Stimulated activated naive B cell treated with anti-CD40 and anti-IgM and Interleukin-4, amounts not matched to agents 10 μg/mL and 1 μg/mL and 100 μg/mL, for 72 hours (primary cell): ENCODE data around the gene AGPAT1.

ENCODE experiments used
- ATAC-seq, 2 donors: fragments of 150-1000 bp; cut with Tn5 transposase; replicated peaks; 2 replicates each; pipeline ENCODE4 v1.10.0; 2021; ENCODE audit warnings: moderate library complexity in 1 of 2
- DNase-seq: peaks from one replicate; pipeline ENCODE4 v3.0.0; 2021
- H3K27ac Mint-ChIP-seq: one replicate; pipeline ENCODE4 v1.8.0; 2022; ENCODE audit warnings: mild to moderate bottlenecking, mixed read lengths
- H3K27me3 Mint-ChIP-seq, 2 donors: one replicate each; pipeline ENCODE4 v1.8.0; 2022; ENCODE audit warnings: mixed read lengths in 2 of 2
- H3K36me3 Mint-ChIP-seq, 2 donors: one replicate each; pipeline ENCODE4 v1.8.0; 2022; ENCODE audit warnings: mixed read lengths in 2 of 2, mild to moderate bottlenecking in 1 of 2
- H3K4me1 Mint-ChIP-seq, 2 donors: one replicate each; pipeline ENCODE4 v1.8.0; 2022; ENCODE audit warnings: mixed read lengths in 2 of 2, mild to moderate bottlenecking in 1 of 2
- H3K4me3 Mint-ChIP-seq, 2 donors: one replicate each; pipeline ENCODE4 v1.8.0; 2022; ENCODE audit warnings: mild to moderate bottlenecking in 2 of 2, mixed read lengths in 2 of 2, moderate library complexity in 1 of 2
- H3K9me3 Mint-ChIP-seq, 2 donors: one replicate each; pipeline ENCODE4 v1.8.0; 2022; ENCODE audit warnings: mixed read lengths in 2 of 2, mild to moderate bottlenecking in 1 of 2

The AGPAT1 gene

DNA sequence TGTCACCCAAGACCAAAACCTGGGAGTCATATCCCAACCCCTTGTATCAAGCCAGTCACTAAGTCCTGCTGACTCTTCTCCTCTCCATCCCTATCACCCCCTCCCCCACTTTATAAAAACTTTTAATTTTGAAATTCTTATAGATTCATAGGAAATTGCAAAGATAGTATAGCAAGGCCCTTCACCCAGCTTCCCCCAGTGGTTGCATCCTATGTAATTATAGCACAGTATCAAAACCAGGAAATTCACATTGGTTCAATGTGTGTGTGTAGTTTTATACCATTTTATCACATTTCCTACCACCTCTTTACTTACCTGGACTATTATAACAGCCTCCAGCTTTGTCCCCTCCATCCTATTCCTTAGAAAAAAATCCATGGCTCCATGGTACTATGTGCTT lies 17.8 kb downstream of the AGPAT1 start:
- peaks cover 19 to 27% of the 10 kb centered on the region in 2 donors for H3K4me1 Mint-ChIP-seq
- H3K9me3 Mint-ChIP-seq, result no peaks in the 10 kb centered on the region
- no peak overlapping the region for H3K4me3 Mint-ChIP-seq
- DNase-seq (no peak), ATAC-seq (no peak)
- H3K27me3 Mint-ChIP-seq, result peaks cover 3 to 15% of the 10 kb centered on the region in 2 donors
- H3K36me3 Mint-ChIP-seq, result peaks cover 14 to 30% of the 10 kb centered on the region in 2 donors
- no peak overlapping the region for H3K27ac Mint-ChIP-seq

DNA sequence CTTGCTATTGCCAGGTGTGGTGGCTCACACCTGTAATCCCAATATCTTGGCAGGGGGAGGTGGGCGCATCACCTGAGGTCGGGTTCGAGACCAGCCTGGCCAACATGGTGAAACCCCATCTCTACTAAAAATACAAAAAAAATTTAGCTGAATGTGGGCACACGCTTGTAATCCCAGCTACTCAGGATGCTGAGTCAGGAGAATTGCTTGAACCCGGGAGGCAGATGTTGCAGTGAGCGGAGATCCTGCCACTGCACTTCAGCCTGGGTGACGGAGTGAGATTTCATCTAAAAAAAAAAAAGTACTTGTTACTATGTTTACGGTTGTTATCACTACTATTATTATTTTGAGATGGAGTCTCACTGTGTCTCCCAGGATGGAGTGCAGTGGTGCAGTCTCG lies 19.0 kb downstream of the AGPAT1 start:
- peaks cover 14 to 26% of the 10 kb centered on the region in 2 donors for H3K27me3 Mint-ChIP-seq
- H3K9me3 Mint-ChIP-seq, result no peaks in the 10 kb centered on the region
- DNase-seq (no peak), ATAC-seq (no peak)
- no peak overlapping the region for H3K4me3 Mint-ChIP-seq
- no peak overlapping the region for H3K27ac Mint-ChIP-seq
- peaks cover 11 to 20% of the 10 kb centered on the region in 2 donors for H3K36me3 Mint-ChIP-seq
- peaks cover 26 to 29% of the 10 kb centered on the region in 2 donors for H3K4me1 Mint-ChIP-seq

DNA sequence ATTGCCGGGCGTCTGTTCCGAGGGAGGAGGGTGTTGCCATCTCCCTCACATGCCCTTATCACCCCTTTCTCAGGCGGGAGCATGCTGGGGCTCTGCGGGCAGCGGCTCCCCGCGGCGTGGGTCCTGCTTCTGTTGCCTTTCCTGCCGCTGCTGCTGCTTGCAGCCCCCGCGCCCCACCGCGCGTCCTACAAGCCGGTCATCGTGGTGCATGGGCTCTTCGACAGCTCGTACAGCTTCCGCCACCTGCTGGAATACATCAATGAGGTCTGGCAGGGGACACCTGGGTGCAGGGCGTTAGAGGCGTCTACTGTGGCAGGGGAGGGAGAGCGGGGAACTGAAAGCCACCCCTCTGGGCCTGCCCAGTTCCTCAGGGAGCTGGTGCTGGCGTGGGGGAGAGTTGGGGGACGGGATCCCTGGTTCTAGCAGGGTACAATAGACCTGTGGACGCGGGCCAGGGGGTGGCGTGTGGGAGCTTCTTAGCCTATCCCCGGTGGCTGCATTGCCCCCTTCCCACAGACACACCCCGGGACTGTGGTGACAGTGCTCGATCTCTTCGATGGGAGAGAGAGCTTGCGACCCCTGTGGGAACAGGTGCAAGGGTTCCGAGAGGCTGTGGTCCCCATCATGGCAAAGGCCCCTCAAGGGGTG lies 21.2 kb downstream of the AGPAT1 start:
- Mint-ChIP-seq H3K36me3 (peaks cover 11 to 20% of the 10 kb centered on the region in 2 donors), H3K27me3 (peaks cover 35 to 49% of the 10 kb centered on the region in 2 donors), H3K27ac (peak overlapping the region; percentile 94), H3K4me1 (peaks cover 39% of the 10 kb centered on the region in 2 donors), H3K9me3 (no peaks in the 10 kb centered on the region), H3K4me3 (peak overlapping the region; percentile 89 to 98)
- DNase-seq, result peak; percentile 67
- peak; percentile 87 for ATAC-seq

DNA sequence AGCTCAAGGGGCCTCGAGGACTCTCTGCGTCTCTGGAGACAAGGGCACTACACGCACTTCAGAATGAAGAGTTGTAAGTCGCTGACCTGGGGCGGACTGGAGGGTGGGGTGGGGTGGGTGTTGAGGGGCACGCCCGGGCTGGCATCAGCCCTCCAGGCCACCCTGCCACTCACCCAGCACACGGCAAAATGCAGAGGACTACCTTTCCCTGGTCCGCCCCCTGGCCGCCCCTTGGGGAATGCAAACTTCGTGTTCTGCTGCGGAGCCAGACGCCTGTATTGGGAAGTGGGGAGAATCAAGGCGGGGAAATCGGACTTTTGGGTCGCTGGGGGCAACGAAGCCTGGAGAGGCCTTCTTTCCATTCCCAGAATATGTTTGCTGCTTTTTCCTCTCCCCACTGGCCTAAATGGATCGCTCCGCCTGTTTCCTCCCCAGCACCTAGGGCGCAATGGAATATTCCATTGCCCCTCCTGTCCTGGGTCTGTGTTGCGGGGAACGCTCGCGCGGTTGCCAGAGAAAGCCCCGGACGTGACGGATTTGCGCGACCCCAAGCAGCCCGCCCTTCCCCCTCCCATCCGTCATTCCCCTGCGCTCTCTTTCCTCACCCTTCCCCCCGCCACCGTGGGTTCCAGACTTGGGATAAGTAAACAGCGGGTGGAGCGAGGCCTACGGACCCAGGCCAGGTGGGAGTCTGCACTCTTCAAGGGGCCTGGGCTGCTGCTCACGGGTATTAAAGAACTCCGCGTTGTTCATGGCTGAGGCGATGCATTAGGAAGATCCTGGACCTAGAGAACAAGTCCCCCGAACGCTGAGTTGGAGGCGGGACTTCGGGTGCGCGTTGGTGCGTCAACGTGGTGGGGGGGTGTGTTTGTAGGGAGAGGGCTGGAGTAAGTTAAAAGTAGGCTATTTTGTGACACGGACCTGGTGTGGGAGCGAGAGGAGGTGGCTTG lies 22.0 kb downstream of the AGPAT1 start, which contains the start of gene PPT2:
Gene PPT2 (plus strand): TSS at position 578 of the 950 bp plus-strand sequence. CDS start 454 bp downstream, outside the sequence.
- DNase-seq, result peak; percentile 66
- H3K36me3 Mint-ChIP-seq, result peaks cover 13 to 23% of the 10 kb centered on the region in 2 donors
- peak; percentile 72 to 73 for ATAC-seq
- peaks cover 42 to 44% of the 10 kb centered on the region in 2 donors for H3K4me1 Mint-ChIP-seq
- H3K9me3 Mint-ChIP-seq, result no peaks in the 10 kb centered on the region
- peak within 1 kb of the TSS; percentile 89 to 98 for H3K4me3 Mint-ChIP-seq
- peak within 1 kb of the TSS; percentile 94 for H3K27ac Mint-ChIP-seq
- peaks cover 41 to 54% of the 10 kb centered on the region in 2 donors for H3K27me3 Mint-ChIP-seq

DNA sequence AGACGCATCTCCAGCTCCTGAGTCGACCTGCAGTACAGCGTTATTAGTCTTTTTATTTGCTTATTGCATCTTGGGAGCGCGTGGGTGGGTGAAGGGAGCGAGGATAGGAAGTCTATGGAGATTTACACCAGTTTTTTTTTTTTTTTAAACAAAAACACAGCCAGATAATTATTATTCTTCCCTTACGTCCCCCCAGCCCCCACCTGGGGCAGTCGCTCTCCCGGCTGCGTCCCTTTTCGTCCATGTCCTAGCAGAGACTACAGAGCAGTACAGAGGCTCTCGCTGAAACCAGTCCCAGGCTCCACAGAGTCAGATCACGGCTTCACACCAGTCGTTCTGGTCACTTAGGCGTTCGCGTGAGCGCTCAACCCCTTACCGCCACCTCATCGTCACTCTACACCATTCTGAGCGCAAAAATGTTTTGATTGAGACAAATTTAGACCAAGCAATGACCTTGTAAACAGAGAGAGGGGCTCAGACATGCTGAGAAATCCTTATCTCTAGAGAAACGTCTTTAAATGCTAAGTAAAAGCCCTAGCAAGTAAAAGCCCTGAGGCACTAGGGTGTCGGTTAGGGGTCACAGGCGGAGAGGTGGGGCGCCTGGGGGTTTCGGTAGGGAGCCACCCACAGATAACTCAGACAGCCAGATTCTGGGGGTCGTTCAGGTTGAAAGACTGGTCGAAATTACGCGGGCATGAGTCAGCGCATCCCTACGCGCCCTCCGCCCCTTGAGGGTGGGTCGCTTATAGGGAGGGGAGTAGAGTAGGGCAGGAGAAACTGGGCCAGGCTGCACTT lies 22.9 kb downstream of the AGPAT1 start:
- Mint-ChIP-seq H3K4me3 (peak overlapping the region; percentile 89 to 98), H3K27me3 (peaks cover 50 to 63% of the 10 kb centered on the region in 2 donors), H3K4me1 (peaks cover 51 to 52% of the 10 kb centered on the region in 2 donors), H3K27ac (peak overlapping the region; percentile 16), H3K36me3 (peaks cover 11 to 23% of the 10 kb centered on the region in 2 donors), H3K9me3 (no peaks in the 10 kb centered on the region)
- ATAC-seq (no peak), DNase-seq (no peak)

DNA sequence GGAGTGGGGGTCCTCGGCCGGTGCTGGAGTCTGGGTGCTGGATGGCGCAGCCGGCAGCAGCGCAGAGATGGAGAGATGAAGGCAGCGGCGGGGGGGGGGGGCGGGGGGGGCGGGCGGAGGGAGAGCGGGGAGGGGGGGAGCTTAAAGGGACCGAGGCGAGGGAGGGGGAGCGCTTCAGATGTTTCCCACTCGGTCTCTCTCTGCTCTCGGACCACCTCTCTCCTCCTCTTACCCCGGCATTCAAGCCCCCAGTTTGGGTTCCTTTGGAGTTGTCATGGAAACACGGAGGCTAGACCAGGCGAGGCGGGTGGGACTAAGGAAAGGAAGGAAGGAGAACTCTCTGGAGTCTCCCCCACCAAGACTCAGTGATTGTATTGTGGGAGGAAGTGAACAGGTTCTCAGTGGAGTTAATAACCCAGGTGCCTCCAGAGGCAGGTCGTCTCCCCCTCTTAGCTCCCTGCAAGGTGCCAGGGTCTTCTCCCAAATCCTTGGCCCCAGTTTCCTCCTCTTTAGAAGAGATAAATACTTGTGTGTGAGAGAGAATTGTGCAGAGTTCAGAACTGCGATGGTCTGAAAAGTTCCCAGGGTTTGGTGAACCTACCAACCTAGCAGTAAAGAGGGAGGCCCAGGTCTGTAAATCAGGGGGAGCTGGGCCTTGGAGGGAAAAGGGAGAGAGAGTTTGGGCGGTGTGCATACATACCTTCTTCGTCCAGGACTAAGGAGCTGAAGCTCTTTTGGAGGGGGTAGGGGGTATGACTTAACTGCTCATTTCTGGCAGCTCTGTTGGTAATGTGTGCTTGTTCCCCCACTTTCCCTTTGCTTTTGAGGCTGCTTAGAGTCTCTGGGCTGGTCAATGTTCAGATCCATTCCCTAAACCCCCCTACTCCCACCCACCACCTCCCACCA lies 23.8 kb downstream of the AGPAT1 start, which contains the start of gene PRRT1:
Gene PRRT1 (minus strand): TSS at position 77 of the 906 bp plus-strand sequence. CDS start 112 bp downstream, outside the sequence.
- ATAC-seq (no peak), DNase-seq (no peak)
- Mint-ChIP-seq H3K36me3 (peaks cover 3 to 16% of the 10 kb centered on the region in 2 donors), H3K27me3 (peaks cover 57 to 71% of the 10 kb centered on the region in 2 donors), H3K4me1 (peaks cover 52 to 53% of the 10 kb centered on the region in 2 donors), H3K27ac (peak within 1 kb of the TSS; percentile 16), H3K4me3 (no peak within 1 kb of the TSS), H3K9me3 (no peaks in the 10 kb centered on the region)

DNA sequence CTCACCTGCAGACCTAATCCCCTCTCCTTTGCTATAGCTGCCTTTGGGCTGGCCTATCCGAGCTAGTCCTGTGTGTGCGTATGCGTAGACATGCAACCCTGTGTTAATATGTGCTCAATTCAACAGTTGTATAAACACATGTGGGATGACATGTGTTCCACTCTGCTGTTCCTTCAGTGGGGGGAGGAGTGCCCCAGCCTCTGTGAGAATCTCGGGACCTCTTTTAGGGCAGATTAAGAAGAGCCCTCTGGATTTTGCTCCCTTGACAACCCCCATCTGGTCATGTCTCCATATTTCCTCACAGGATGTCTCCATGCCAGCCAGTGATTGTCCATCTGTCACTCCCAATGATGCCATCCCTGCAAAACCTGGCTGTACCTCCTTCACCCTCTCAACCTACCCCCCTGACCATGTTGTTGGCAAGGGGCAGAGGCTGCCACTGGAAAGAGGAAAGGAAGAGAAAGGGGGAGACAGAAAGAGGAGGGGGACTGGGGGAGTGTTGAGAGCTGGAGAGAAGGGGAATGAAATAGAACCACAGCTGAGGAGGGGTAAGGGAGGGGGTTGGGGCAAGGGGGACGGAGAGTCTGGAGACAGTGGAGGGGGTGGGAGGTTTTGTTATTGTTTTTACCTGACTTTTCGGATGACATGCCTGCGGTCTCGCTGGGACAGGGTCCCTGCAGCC lies 24.6 kb downstream of the AGPAT1 start:
- DNase-seq, result no peak
- peaks cover 65 to 78% of the 10 kb centered on the region in 2 donors for H3K27me3 Mint-ChIP-seq
- peaks cover 52 to 53% of the 10 kb centered on the region in 2 donors for H3K4me1 Mint-ChIP-seq
- H3K9me3 Mint-ChIP-seq, result no peaks in the 10 kb centered on the region
- H3K27ac Mint-ChIP-seq, result no peak overlapping the region
- ATAC-seq, result no peak
- no peak overlapping the region for H3K4me3 Mint-ChIP-seq
- H3K36me3 Mint-ChIP-seq, result peaks cover 3 to 16% of the 10 kb centered on the region in 2 donors

DNA sequence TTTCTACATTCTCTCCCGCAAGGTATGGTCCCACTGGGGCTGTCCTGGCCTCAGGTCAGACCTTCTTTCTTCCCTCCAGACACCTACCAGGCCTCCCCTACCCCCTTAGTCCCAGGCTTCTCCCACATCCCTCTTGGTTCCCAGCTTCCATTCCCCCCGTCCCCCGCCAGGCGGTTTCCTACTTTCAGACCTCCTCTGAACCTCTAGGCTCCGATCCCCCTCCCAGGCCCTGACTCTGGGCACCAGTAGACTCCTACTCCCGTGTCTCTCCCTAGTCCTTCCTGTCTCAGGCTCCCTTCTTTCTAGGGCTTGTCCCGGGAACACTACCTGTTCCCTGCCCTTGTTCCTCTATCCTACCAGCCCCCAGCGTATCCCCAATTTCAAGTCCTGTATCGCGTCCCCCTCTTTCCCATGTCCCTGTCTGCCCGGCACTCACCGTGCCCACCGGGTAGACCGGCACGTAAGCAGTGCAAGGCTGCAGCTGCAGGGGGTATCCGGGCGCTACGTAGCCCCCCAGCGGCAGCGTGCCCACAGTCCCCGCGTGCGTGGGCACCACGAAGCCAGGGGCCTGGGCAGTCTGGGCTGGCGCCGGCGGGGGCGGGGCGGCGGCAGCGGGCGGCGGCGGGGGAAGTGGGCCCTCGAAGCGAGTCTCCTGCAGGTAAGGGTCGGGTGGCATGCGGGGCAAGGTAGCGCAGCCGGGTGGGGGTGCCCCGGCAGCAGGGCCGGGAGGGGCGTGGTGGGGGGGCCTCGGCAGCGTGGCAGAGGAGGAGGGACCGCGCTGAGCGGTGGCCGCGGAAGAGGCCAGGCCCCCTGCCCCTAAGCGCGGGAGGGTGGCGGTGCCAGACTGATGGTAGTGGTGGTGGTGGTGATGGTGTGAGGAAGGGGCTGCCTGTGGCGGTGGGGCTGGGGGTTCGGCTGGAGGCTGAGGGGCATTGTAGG lies 25.7 kb downstream of the AGPAT1 start:
- Mint-ChIP-seq H3K27me3 (peaks cover 69 to 85% of the 10 kb centered on the region in 2 donors), H3K4me3 (peak overlapping the region in 1 of 2 donors; percentile 20), H3K36me3 (peaks cover 3 to 13% of the 10 kb centered on the region in 2 donors), H3K27ac (peak overlapping the region; percentile 6), H3K4me1 (peaks cover 47 to 48% of the 10 kb centered on the region in 2 donors), H3K9me3 (no peaks in the 10 kb centered on the region)
- ATAC-seq, result no peak
- no peak for DNase-seq

DNA sequence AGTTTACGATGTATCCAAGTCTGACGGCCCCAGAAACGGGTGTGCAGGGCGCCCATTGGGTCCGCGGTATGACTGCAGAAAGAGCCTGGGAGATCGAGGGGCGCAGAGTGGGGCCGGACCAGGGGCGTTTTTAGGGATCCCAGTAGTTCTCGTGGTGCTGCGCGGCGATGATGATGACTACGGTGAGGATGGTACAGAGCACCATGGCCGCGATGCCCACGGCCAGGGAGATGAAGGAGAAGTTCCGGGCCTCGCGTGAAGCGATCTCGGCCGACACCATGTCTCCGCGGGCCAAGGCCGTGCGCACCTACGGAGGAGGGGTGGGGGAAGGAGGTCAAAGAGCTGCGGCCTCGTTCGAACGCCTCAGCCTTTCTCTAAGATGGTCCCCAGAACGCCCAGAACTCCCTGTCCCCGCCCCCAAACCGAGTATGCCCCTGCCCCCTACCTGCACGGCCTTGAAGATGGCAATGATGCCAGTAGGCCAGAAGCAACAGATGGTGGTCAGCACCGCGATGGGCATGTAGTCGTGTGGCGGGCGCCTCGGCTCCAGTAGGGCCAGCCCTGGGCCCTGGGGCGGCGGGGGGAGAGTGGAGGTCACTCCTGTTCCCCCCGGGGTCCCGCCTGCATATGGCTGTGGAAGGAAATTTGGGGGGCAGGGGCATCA lies 26.7 kb downstream of the AGPAT1 start:
- DNase-seq (no peak), ATAC-seq (peak in 1 of 2 donors; percentile 27)
- Mint-ChIP-seq H3K36me3 (peaks cover 3 to 12% of the 10 kb centered on the region in 2 donors), H3K27me3 (peaks cover 69 to 83% of the 10 kb centered on the region in 2 donors), H3K27ac (no peak overlapping the region), H3K9me3 (no peaks in the 10 kb centered on the region), H3K4me3 (peak overlapping the region; percentile 77 to 87), H3K4me1 (peaks cover 39% of the 10 kb centered on the region in 2 donors)

DNA sequence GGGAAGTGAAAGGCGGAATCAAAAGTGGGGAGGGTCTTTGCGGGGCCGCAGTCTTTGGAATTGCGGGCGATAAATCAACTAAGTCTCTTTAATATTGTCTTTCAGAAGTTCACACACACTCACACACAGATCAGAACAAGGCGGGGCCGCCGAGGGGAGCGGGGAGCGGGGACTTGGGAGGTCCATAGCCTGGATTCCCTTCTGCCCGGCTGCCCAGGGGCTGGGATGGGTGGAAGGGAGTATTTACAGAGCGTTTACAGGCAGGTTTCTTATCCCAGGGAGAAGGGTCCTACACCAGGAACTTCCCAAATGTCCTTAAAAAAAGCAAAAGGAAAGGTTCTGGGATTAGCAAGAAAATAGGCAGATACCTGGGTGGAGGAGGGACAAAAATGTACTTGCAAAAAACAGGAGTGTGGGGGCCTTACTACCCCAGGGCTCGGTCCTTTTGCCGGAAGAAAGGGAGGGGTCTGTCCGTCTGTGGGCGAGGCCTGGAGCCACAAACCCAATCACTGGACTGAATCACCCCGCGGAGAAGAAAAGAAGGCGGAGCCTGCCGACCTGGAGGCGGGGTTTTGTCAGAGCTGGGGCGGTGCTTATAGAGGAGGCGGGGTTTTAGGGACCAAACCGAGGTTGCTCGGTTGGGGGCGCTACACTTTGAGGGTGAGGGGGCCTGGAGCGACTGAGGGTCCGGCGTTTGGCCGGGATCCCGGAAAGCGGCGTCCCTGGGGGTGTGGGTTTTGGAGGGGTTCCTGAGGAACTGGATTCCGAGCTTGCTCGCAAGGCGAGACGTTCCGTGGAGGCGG lies 27.4 kb downstream of the AGPAT1 start:
- peak; percentile 72 to 77 for ATAC-seq
- Mint-ChIP-seq H3K27me3 (peaks cover 69 to 75% of the 10 kb centered on the region in 2 donors), H3K36me3 (peaks cover 3 to 12% of the 10 kb centered on the region in 2 donors), H3K4me1 (peaks cover 31 to 37% of the 10 kb centered on the region in 2 donors), H3K4me3 (peak overlapping the region; percentile 77 to 87), H3K27ac (no peak overlapping the region), H3K9me3 (no peaks in the 10 kb centered on the region)
- peak; percentile 45 for DNase-seq
